ENCODE results near the gene DUSP15.

DNA sequence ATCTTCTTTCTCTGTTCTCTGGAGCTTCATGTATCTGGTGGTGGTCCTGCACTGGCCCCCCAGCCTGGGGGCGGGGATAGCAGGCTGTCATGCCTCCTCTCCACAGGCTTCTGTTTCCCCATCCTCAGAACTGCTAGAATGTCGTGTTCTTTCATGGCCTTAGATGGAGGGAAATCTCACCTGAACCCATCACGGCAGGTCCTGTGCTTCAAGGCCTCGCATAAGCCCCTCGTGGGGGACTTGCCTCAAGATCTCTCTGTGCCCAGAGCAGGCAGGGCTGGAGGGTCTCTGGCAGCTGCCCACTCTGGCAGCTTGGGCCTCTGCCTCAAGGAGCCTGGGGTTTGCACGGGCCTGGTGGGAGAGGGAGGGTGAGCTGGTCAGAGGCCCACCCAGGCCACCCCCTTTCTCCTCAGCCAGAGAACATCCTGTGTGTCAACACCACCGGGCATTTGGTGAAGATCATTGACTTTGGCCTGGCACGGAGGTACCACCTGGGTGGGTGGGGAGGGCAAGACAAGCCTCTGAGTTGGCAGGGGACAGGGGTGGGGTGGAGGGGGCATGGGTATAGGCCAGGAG lies 39.8 kb downstream of the DUSP15 start:
- TF ChIP-seq GATA2 (IDR thresholded peaks at IDR 0.05; ENCODE audit: low read depth, low read length) (no peak), GATA3 (IDR thresholded peaks at IDR 0.05; ENCODE audit: low read depth, low read length) (no peak)
